Measurements from ENCODE around the gene RAB8B. TPM values are rescaled to one million over a fixed set of nuclear protein-coding genes. Genes with fewer than 3 reads are reported as not detected.
"Not testable (repeated sequence)": the region's sequence is repeated elsewhere in the genome, so short reads cannot be mapped to it uniquely, and the experiment has no call there.

The RAB8B gene
- total RNA-seq, 1 donor from 2014 or later = 120 TPM

GRCh38 chr15:63233667-63234423 lies 44.4 kb downstream of the RAB8B start:
- intact Hi-C loops (cut with micrococcal nuclease) = loop anchor here (2.0 to 5.0 kb wide), 2 partner anchors 45 to 77 kb away; partner anchors contain the start of genes RAB8B and RPS27L

GRCh38 chr15:63234451-63234870 lies 45.1 kb downstream of the RAB8B start:
- intact Hi-C loops (cut with micrococcal nuclease) = loop anchor here (5.0 kb wide), 1 partner anchor 77 kb away; the partner anchor contains the start of gene RPS27L

GRCh38 chr15:63236272-63236671 lies 46.9 kb downstream of the RAB8B start:
- intact Hi-C loops (cut with micrococcal nuclease) = no loop called here

- intact Hi-C loops (cut with micrococcal nuclease) = not testable (repeated sequence)
Observed at GRCh38 chr15:63237086-63237485, 47.7 kb downstream of the RAB8B start.

GRCh38 chr15:63238171-63238570 lies 48.8 kb downstream of the RAB8B start:
- intact Hi-C loops (cut with micrococcal nuclease) = no loop called here

- intact Hi-C loops (cut with micrococcal nuclease) = no loop called here
Observed at GRCh38 chr15:63238796-63239195, 49.4 kb downstream of the RAB8B start.

GRCh38 chr15:63240109-63240508 lies 50.7 kb downstream of the RAB8B start:
- intact Hi-C loops (cut with micrococcal nuclease) = no loop called here

GRCh38 chr15:63241316-63241715 lies 51.9 kb downstream of the RAB8B start:
- intact Hi-C loops (cut with micrococcal nuclease) = no loop called here

- intact Hi-C loops (cut with micrococcal nuclease) = no loop called here
Observed at GRCh38 chr15:63243101-63243500, 53.7 kb downstream of the RAB8B start.

- intact Hi-C loops (cut with micrococcal nuclease) = no loop called here
Observed at GRCh38 chr15:63243776-63244175, 54.4 kb downstream of the RAB8B start.

GRCh38 chr15:63244399-63244798 lies 55.0 kb downstream of the RAB8B start:
- intact Hi-C loops (cut with micrococcal nuclease) = no loop called here

- intact Hi-C loops (cut with micrococcal nuclease) = loop anchor here (5.0 kb wide), 1 partner anchor 33 kb away; no protein-coding TSS in a partner anchor
Observed at GRCh38 chr15:63244976-63245645, 55.7 kb downstream of the RAB8B start.

- intact Hi-C loops (cut with micrococcal nuclease) = loop anchor here (5.0 kb wide), 1 partner anchor 35 kb away; no protein-coding TSS in a partner anchor
Observed at GRCh38 chr15:63246691-63247469, 57.5 kb downstream of the RAB8B start.

- intact Hi-C loops (cut with micrococcal nuclease) = no loop called here
Observed at GRCh38 chr15:63250312-63250965, 61.0 kb downstream of the RAB8B start.

- intact Hi-C loops (cut with micrococcal nuclease) = no loop called here
Observed at GRCh38 chr15:63251701-63252100, 62.3 kb downstream of the RAB8B start.

GRCh38 chr15:63252292-63252691 lies 62.9 kb downstream of the RAB8B start:
- intact Hi-C loops (cut with micrococcal nuclease) = no loop called here

- intact Hi-C loops (cut with micrococcal nuclease) = no loop called here
Observed at GRCh38 chr15:63254991-63255390, 65.6 kb downstream of the RAB8B start.

GRCh38 chr15:63255489-63255990 lies 66.1 kb downstream of the RAB8B start:
- intact Hi-C loops (cut with micrococcal nuclease) = no loop called here

- intact Hi-C loops (cut with micrococcal nuclease) = no loop called here
Observed at GRCh38 chr15:63256433-63257274, 67.2 kb downstream of the RAB8B start.

GRCh38 chr15:63258658-63259057 lies 69.3 kb downstream of the RAB8B start:
- intact Hi-C loops (cut with micrococcal nuclease) = no loop called here
